ENCODE results near the gene RUNX2. TPM values are rescaled to one million over a fixed set of nuclear protein-coding genes. Genes with fewer than 3 reads are reported as not detected.

RUNX2 gene
- total RNA-seq, 1 experiment from 2014 or later, result 9.3 TPM

DNA sequence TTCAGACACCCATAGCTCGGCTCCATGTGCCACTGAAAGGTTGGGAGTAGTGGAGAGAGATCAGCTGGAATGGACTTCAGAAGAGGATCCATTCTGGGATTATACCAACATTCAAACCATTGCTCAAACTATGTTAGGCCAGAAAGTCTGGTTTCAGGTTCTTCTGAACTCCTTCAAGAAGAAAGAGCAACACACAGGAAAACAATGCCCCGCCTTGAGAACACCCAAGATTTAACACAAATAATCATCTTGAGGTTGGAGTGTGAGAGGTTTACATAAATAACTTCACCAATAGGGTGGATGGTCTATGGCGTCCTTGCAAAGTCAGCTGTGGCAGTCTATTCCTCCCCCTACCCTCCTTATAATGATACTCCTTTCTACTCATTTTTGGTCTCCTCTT lies 261.2 kb downstream of the RUNX2 start:
- Mint-ChIP-seq H3K4me3 (ENCODE audit: unreplicated experiment) (no peak overlapping the region), H3K36me3 (ENCODE audit: insufficient read depth, unreplicated experiment) (no peaks in the 10 kb centered on the region), H3K27me3 (ENCODE audit: insufficient read depth, unreplicated experiment) (no peaks in the 10 kb centered on the region), H3K4me1 (ENCODE audit: insufficient read depth, unreplicated experiment) (peaks cover 41% of the 10 kb centered on the region), H3K9me3 (ENCODE audit: unreplicated experiment) (no peaks in the 10 kb centered on the region), H3K27ac (ENCODE audit: low read depth, unreplicated experiment) (peak overlapping the region; percentile 60)
- ChIA-PET CTCF (interaction anchor here (0.5 kb wide), 1 partner anchor 26 kb away, joined by 3 read pairs; no protein-coding TSS in a partner anchor), POLR2A (interaction anchor here (1.4 kb wide), 1 partner anchor 12 kb away, joined by 4 read pairs; no protein-coding TSS in a partner anchor)
- intact Hi-C loops (cut with micrococcal nuclease), result no loop called here
- DNase-seq (ENCODE audit: unreplicated experiment), result no peak
- BruUV-seq (replicated peaks), result no TSS peak
- TF ChIP-seq, protein P1, sequence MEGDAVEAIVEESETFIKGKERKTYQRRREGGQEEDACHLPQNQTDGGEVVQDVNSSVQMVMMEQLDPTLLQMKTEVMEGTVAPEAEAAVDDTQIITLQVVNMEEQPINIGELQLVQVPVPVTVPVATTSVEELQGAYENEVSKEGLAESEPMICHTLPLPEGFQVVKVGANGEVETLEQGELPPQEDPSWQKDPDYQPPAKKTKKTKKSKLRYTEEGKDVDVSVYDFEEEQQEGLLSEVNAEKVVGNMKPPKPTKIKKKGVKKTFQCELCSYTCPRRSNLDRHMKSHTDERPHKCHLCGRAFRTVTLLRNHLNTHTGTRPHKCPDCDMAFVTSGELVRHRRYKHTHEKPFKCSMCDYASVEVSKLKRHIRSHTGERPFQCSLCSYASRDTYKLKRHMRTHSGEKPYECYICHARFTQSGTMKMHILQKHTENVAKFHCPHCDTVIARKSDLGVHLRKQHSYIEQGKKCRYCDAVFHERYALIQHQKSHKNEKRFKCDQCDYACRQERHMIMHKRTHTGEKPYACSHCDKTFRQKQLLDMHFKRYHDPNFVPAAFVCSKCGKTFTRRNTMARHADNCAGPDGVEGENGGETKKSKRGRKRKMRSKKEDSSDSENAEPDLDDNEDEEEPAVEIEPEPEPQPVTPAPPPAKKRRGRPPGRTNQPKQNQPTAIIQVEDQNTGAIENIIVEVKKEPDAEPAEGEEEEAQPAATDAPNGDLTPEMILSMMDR (IDR thresholded peaks at IDR 0.05; ENCODE audit: unreplicated experiment), result no peak

DNA sequence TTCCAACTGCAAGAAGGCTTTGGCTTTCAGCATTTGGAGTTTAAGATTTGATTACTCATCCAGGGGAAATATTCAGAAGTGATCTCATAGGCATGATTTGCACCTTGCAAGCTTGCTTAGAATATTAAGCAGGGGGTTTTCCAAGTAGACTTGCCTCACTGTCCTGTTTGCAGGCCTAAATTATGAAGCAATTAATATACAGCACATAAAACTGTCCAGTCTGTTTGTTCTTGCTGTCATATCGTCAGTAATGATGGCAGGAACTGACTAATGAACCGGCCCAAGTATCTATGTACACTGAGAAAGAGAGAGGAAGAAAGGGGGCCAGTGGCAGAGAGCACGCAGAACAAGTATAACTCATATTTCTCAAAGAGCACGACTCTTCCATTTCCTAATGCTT lies 262.1 kb downstream of the RUNX2 start:
- Mint-ChIP-seq H3K27me3 (ENCODE audit: insufficient read depth, unreplicated experiment) (no peaks in the 10 kb centered on the region), H3K27ac (ENCODE audit: low read depth, unreplicated experiment) (peak overlapping the region; percentile 60), H3K9me3 (ENCODE audit: unreplicated experiment) (no peaks in the 10 kb centered on the region), H3K4me3 (ENCODE audit: unreplicated experiment) (no peak overlapping the region), H3K36me3 (ENCODE audit: insufficient read depth, unreplicated experiment) (no peaks in the 10 kb centered on the region), H3K4me1 (ENCODE audit: insufficient read depth, unreplicated experiment) (peaks cover 41% of the 10 kb centered on the region)
- no TSS peak for BruUV-seq (replicated peaks)
- DNase-seq (ENCODE audit: unreplicated experiment), result peak; percentile 72
- POLR2A ChIA-PET, result interaction anchor here (0.6 to 1.6 kb wide), 6 partner anchors 12 to 169 kb away, joined by 3 to 5 read pairs (median 4); no protein-coding TSS in a partner anchor
- CTCF ChIA-PET, result no interaction called here
- intact Hi-C loops (cut with micrococcal nuclease), result no loop called here
- TF ChIP-seq, protein P1 (IDR thresholded peaks at IDR 0.05; ENCODE audit: unreplicated experiment), result no peak

GRCh38 chr6:45590696-45591184 lies 262.6 kb downstream of the RUNX2 start:
- DNase-seq (ENCODE audit: unreplicated experiment), result peak; percentile 46
- H3K4me3 Mint-ChIP-seq (ENCODE audit: unreplicated experiment), result no peak overlapping the region
- no peaks in the 10 kb centered on the region for H3K27me3 Mint-ChIP-seq (ENCODE audit: insufficient read depth, unreplicated experiment)
- ChIA-PET CTCF (no interaction called here), POLR2A (interaction anchor here (0.6 to 1.6 kb wide), 6 partner anchors 13 to 170 kb away, joined by 3 to 5 read pairs (median 4); no protein-coding TSS in a partner anchor)
- BruUV-seq (replicated peaks), result TSS peak; percentile 47
- intact Hi-C loops (cut with micrococcal nuclease), result no loop called here
- peaks cover 41% of the 10 kb centered on the region for H3K4me1 Mint-ChIP-seq (ENCODE audit: insufficient read depth, unreplicated experiment)
- H3K36me3 Mint-ChIP-seq (ENCODE audit: insufficient read depth, unreplicated experiment), result no peaks in the 10 kb centered on the region
- no peaks in the 10 kb centered on the region for H3K9me3 Mint-ChIP-seq (ENCODE audit: unreplicated experiment)
- TF ChIP-seq, protein P1 (IDR thresholded peaks at IDR 0.05; ENCODE audit: unreplicated experiment), result no peak
- peak overlapping the region; percentile 60 for H3K27ac Mint-ChIP-seq (ENCODE audit: low read depth, unreplicated experiment)

DNA sequence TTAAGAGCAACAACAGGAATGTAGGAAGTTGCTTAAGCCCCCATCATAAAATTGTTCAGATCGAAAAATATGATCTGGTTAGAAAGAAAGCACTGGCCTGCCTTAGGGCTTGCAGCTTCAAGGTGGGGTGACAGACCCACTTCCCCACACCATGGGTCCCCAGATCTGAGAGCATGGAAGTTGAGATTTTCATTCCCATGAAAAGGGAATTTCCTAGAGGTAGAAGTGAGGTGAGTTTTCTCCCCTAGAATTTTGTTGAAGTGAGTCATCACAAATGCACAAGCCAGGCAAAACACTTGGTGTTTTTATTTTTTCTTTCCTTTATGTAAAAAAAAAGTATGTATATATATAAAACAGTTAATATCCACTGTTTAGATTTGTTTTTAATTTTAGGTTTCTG lies 263.2 kb downstream of the RUNX2 start:
- TF ChIP-seq, protein P1 (IDR thresholded peaks at IDR 0.05; ENCODE audit: unreplicated experiment), result no peak
- intact Hi-C loops (cut with micrococcal nuclease), result no loop called here
- Mint-ChIP-seq H3K9me3 (ENCODE audit: unreplicated experiment) (no peaks in the 10 kb centered on the region), H3K4me1 (ENCODE audit: insufficient read depth, unreplicated experiment) (peaks cover 41% of the 10 kb centered on the region), H3K36me3 (ENCODE audit: insufficient read depth, unreplicated experiment) (no peaks in the 10 kb centered on the region), H3K27ac (ENCODE audit: low read depth, unreplicated experiment) (peak overlapping the region; percentile 60), H3K27me3 (ENCODE audit: insufficient read depth, unreplicated experiment) (no peaks in the 10 kb centered on the region), H3K4me3 (ENCODE audit: unreplicated experiment) (no peak overlapping the region)
- no TSS peak for BruUV-seq (replicated peaks)
- POLR2A ChIA-PET, result interaction anchor here (1.0 to 1.6 kb wide), 3 partner anchors 15 to 150 kb away, joined by 3 to 4 read pairs (median 3); no protein-coding TSS in a partner anchor
- CTCF ChIA-PET, result interaction anchor here (0.6 kb wide), 1 partner anchor 12 kb away, joined by 3 read pairs; no protein-coding TSS in a partner anchor
- DNase-seq (ENCODE audit: unreplicated experiment), result peak; percentile 48
